IPS-15b (cell line): Measurements from ENCODE around the gene EEF1A2.
A peak's percentile ranks its signal among the peaks of the same experiment; 100 is the strongest.

Experiments
- H3K27me3 ChIP-seq: one replicate; pipeline ENCODE4 v1.6.1; 2013; ENCODE audit warnings: low read length; ENCODE audit not compliant: control insufficient read depth, insufficient read depth
- H3K36me3 ChIP-seq: one replicate; pipeline ENCODE4 v1.6.1; 2013; ENCODE audit warnings: low read length; ENCODE audit not compliant: control insufficient read depth, insufficient read depth
- H3K4me1 ChIP-seq: one replicate; pipeline ENCODE4 v1.6.1; 2013; ENCODE audit warnings: mild to moderate bottlenecking, low read length; ENCODE audit not compliant: control insufficient read depth, insufficient read depth
- H3K4me3 ChIP-seq: one replicate; pipeline ENCODE4 v1.5.1; 2013; ENCODE audit warnings: low read depth, low read length
- H3K9ac ChIP-seq: one replicate; pipeline ENCODE4 v1.6.1; 2013; ENCODE audit warnings: low read depth, mild to moderate bottlenecking, low read length
- H3K9me3 ChIP-seq: one replicate; pipeline ENCODE4 v1.6.1; 2013; ENCODE audit warnings: mild to moderate bottlenecking, low read length; ENCODE audit not compliant: control insufficient read depth, insufficient read depth

The EEF1A2 gene

GRCh38 chr20:63525971-63526370 is 27.1 kb upstream of the EEF1A2 start:
- H3K4me3 ChIP-seq, result no peak overlapping the region
- H3K4me1 ChIP-seq, result no peaks in the 10 kb centered on the region
- H3K9me3 ChIP-seq, result no peaks in the 10 kb centered on the region
- no peaks in the 10 kb centered on the region for H3K27me3 ChIP-seq
- H3K36me3 ChIP-seq, result peaks cover 19% of the 10 kb centered on the region
- H3K9ac ChIP-seq, result no peak overlapping the region

GRCh38 chr20:63525185-63525584 is 26.3 kb upstream of the EEF1A2 start:
- no peak overlapping the region for H3K9ac ChIP-seq
- no peak overlapping the region for H3K4me3 ChIP-seq
- no peaks in the 10 kb centered on the region for H3K27me3 ChIP-seq

GRCh38 chr20:63522981-63523611 is 24.2 kb upstream of the EEF1A2 start:
- no peak overlapping the region for H3K9ac ChIP-seq
- no peak overlapping the region for H3K4me3 ChIP-seq

More at GRCh38 chr20:63525185-63525584, 26.3 kb upstream of the EEF1A2 start:
- Histone ChIP-seq H3K9me3 (no peaks in the 10 kb centered on the region), H3K4me1 (no peaks in the 10 kb centered on the region), H3K36me3 (peaks cover 19% of the 10 kb centered on the region)

GRCh38 chr20:63522091-63522868 is 23.4 kb upstream of the EEF1A2 start:
- no peaks in the 10 kb centered on the region for H3K27me3 ChIP-seq
- no peak overlapping the region for H3K9ac ChIP-seq
- peaks cover 19% of the 10 kb centered on the region for H3K36me3 ChIP-seq
- no peaks in the 10 kb centered on the region for H3K4me1 ChIP-seq
- no peaks in the 10 kb centered on the region for H3K9me3 ChIP-seq
- peak overlapping the region; percentile 37 for H3K4me3 ChIP-seq

More at GRCh38 chr20:63522981-63523611, 24.2 kb upstream of the EEF1A2 start:
- H3K36me3 ChIP-seq, result peaks cover 19% of the 10 kb centered on the region
- H3K4me1 ChIP-seq, result no peaks in the 10 kb centered on the region
- H3K9me3 ChIP-seq, result no peaks in the 10 kb centered on the region
- H3K27me3 ChIP-seq, result no peaks in the 10 kb centered on the region

- H3K9me3 ChIP-seq, result no peaks in the 10 kb centered on the region
- H3K27me3 ChIP-seq, result no peaks in the 10 kb centered on the region
- H3K4me3 ChIP-seq, result peak overlapping the region; percentile 84
- peaks cover 19% of the 10 kb centered on the region for H3K36me3 ChIP-seq
- H3K4me1 ChIP-seq, result no peaks in the 10 kb centered on the region
- H3K9ac ChIP-seq, result peak overlapping the region; percentile 83
Observed at GRCh38 chr20:63521602-63522001, 22.7 kb upstream of the EEF1A2 start.

GRCh38 chr20:63520934-63521601 is 22.2 kb upstream of the EEF1A2 start:
- Histone ChIP-seq H3K27me3 (no peaks in the 10 kb centered on the region), H3K9me3 (no peaks in the 10 kb centered on the region), H3K4me3 (peak overlapping the region; percentile 84), H3K4me1 (no peaks in the 10 kb centered on the region), H3K36me3 (peaks cover 19% of the 10 kb centered on the region), H3K9ac (peak overlapping the region; percentile 83)

- Histone ChIP-seq H3K9ac (peak within 1 kb of the TSS; percentile 83), H3K4me1 (no peaks in the 10 kb centered on the region), H3K36me3 (peaks cover 19% of the 10 kb centered on the region), H3K27me3 (no peaks in the 10 kb centered on the region), H3K9me3 (no peaks in the 10 kb centered on the region), H3K4me3 (peak within 1 kb of the TSS; percentile 84)
Observed at GRCh38 chr20:63520504-63520933, 21.6 kb upstream of the EEF1A2 start, which contains the start of gene PPDPF. PPDPF (plus strand) TSS chr20:63520765; CDS start chr20:63521309, 544 bp downstream.

GRCh38 chr20:63519668-63520503 is 21.0 kb upstream of the EEF1A2 start:
- Histone ChIP-seq H3K4me3 (peak overlapping the region; percentile 84), H3K36me3 (peaks cover 19% of the 10 kb centered on the region), H3K27me3 (no peaks in the 10 kb centered on the region), H3K4me1 (no peaks in the 10 kb centered on the region), H3K9ac (no peak overlapping the region), H3K9me3 (no peaks in the 10 kb centered on the region)

GRCh38 chr20:63518946-63519667 is 20.2 kb upstream of the EEF1A2 start:
- Histone ChIP-seq H3K27me3 (no peaks in the 10 kb centered on the region), H3K4me1 (no peaks in the 10 kb centered on the region), H3K4me3 (peak overlapping the region; percentile 84), H3K9ac (no peak overlapping the region), H3K9me3 (no peaks in the 10 kb centered on the region), H3K36me3 (peaks cover 19% of the 10 kb centered on the region)

GRCh38 chr20:63518351-63518861 is 19.5 kb upstream of the EEF1A2 start:
- Histone ChIP-seq H3K9me3 (no peaks in the 10 kb centered on the region), H3K36me3 (peaks cover 17% of the 10 kb centered on the region), H3K4me1 (no peaks in the 10 kb centered on the region), H3K9ac (no peak overlapping the region), H3K27me3 (no peaks in the 10 kb centered on the region), H3K4me3 (no peak overlapping the region)
